Brain microvascular endothelial cell (primary cell): Measurements from ENCODE around the gene BTBD9.
A peak's percentile ranks its signal among the peaks of the same experiment; 100 is the strongest.

Experiments
- DNase-seq: peaks from one replicate; pipeline ENCODE4 v3.0.0-alpha.2; 2020
- H3K27ac ChIP-seq: fragments of 250-450 bp; sonication (Bioruptor Pico); 2 replicates; pipeline ENCODE4 v1.5.1; 2020; ENCODE audit warnings: mild to moderate bottlenecking, moderate library complexity
- H3K27me3 ChIP-seq: fragments of 250-450 bp; sonication (Bioruptor Pico); replicated peaks from 2 replicates; pipeline ENCODE4 v1.5.1; 2020; ENCODE audit warnings: mild to moderate bottlenecking
- H3K36me3 ChIP-seq: fragments of 250-450 bp; sonication (Bioruptor Pico); replicated peaks from 2 replicates; pipeline ENCODE4 v1.5.1; 2020; ENCODE audit warnings: mild to moderate bottlenecking
- H3K4me3 ChIP-seq: 2 replicates; pipeline ENCODE4 v1.5.1; 2011; ENCODE audit warnings: low read depth, mild to moderate bottlenecking, control low read depth, low read length, moderate library complexity
- in situ Hi-C: cut with HindIII; loops from 2 replicates; pipeline ENCODE4 v1.10.0; 2017; ENCODE audit warnings: low sequenced_read_pairs, low pct_ligation_motif_present
- TF ChIP-seq, protein P1 (sequence below): IDR thresholded peaks from 2 replicates; pipeline ENCODE4 v1.5.1; 2011; ENCODE audit warnings: low read depth, mild to moderate bottlenecking, moderate library complexity, low read length, control low read depth, inconsistent platforms; ENCODE audit errors: missing control alignments

BTBD9 gene

GRCh38 chr6:38484656-38485055 lies 155.1 kb downstream of the BTBD9 start:
- Histone ChIP-seq H3K27me3 (no peaks in the 10 kb centered on the region), H3K27ac (no peak overlapping the region), H3K36me3 (no peaks in the 10 kb centered on the region), H3K4me3 (no peak overlapping the region)
- DNase-seq: no peak
- TF ChIP-seq, protein P1, sequence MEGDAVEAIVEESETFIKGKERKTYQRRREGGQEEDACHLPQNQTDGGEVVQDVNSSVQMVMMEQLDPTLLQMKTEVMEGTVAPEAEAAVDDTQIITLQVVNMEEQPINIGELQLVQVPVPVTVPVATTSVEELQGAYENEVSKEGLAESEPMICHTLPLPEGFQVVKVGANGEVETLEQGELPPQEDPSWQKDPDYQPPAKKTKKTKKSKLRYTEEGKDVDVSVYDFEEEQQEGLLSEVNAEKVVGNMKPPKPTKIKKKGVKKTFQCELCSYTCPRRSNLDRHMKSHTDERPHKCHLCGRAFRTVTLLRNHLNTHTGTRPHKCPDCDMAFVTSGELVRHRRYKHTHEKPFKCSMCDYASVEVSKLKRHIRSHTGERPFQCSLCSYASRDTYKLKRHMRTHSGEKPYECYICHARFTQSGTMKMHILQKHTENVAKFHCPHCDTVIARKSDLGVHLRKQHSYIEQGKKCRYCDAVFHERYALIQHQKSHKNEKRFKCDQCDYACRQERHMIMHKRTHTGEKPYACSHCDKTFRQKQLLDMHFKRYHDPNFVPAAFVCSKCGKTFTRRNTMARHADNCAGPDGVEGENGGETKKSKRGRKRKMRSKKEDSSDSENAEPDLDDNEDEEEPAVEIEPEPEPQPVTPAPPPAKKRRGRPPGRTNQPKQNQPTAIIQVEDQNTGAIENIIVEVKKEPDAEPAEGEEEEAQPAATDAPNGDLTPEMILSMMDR: no peak
- in situ Hi-C loops: no loop called here

- no peak for DNase-seq
- Histone ChIP-seq H3K36me3 (no peaks in the 10 kb centered on the region), H3K27ac (no peak overlapping the region), H3K4me3 (no peak overlapping the region), H3K27me3 (no peaks in the 10 kb centered on the region)
- TF ChIP-seq, protein P1: no peak
- in situ Hi-C loops: no loop called here
Measured at GRCh38 chr6:38483526-38483925, 156.2 kb downstream of the BTBD9 start.

DNA sequence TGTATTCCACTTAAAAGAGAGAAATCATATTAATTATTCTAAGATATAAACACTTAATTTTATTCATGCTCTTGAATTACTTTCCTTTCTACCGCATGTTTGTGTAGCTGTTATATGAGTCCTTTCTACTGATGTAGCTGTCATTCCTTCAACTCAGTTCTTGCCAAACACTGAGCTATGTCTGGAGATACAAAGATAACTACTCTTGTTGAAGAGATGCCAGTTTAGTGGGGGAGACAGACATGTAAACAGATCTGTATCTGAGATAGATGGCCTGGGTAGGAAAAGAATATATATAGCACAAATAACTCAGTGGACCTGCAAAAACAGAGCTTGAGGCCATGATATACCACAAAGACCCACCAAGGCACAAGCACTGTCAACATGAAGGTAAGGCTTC lies 157.3 kb downstream of the BTBD9 start:
- Histone ChIP-seq H3K4me3 (no peak overlapping the region), H3K36me3 (no peaks in the 10 kb centered on the region), H3K27ac (no peak overlapping the region), H3K27me3 (no peaks in the 10 kb centered on the region)
- TF ChIP-seq, protein P1: no peak
- in situ Hi-C loops: no loop called here
- peak; percentile 14 for DNase-seq

- TF ChIP-seq, protein P1: no peak
- Histone ChIP-seq H3K4me3 (no peak overlapping the region), H3K27me3 (no peaks in the 10 kb centered on the region), H3K36me3 (no peaks in the 10 kb centered on the region), H3K27ac (no peak overlapping the region)
- no peak for DNase-seq
- in situ Hi-C loops: no loop called here
Measured at GRCh38 chr6:38481851-38482250, 157.9 kb downstream of the BTBD9 start.

GRCh38 chr6:38481211-38481836 lies 158.4 kb downstream of the BTBD9 start:
- H3K36me3 ChIP-seq: no peaks in the 10 kb centered on the region
- in situ Hi-C loops: no loop called here
- no peak overlapping the region for H3K27ac ChIP-seq
- H3K27me3 ChIP-seq: no peaks in the 10 kb centered on the region
- DNase-seq: no peak
- TF ChIP-seq, protein P1: no peak
- H3K4me3 ChIP-seq: no peak overlapping the region

DNA sequence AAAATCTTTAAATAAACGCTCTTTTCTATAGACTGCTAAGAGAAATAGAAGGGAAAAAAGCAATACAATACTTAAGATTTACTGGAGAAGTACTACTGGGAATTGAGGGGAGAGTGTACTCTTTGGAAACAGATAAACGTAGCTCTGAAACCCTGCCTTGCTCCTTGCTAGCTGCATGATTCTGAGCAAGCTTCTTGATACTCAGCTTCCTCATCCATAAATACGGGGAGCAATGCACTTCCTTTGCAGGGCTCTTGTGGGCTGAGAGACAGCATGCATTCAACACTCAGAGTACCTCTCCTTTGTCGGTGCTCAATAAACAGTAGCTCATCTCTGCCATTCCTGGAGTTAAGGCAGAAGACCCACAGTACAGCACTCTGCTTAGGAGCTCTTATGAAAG lies 159.7 kb downstream of the BTBD9 start:
- in situ Hi-C loops: no loop called here
- no peak overlapping the region for H3K27ac ChIP-seq
- no peak overlapping the region for H3K4me3 ChIP-seq
- no peaks in the 10 kb centered on the region for H3K36me3 ChIP-seq
- no peaks in the 10 kb centered on the region for H3K27me3 ChIP-seq
- TF ChIP-seq, protein P1: no peak
- no peak for DNase-seq
